Stomach (tissue), 9 donors: ENCODE measurements around the gene ZNF230. TPM values are rescaled to one million over a fixed set of nuclear protein-coding genes. Genes with fewer than 3 reads are reported as not detected.
A peak's percentile ranks its signal among the peaks of the same experiment; 100 is the strongest.

Source experiments
- DNase-seq, 2 donors: peaks; one replicate each; pipeline versions ENCODE4 v3.0.0 to v3.0.0-alpha.2; 2013 to 2019
- H3K27ac ChIP-seq, 5 donors: fragments of 200-600 bp in 4 of 5; sonication (generic) in 4 of 5; one replicate each; pipeline ENCODE4 v1.5.1; 2013 to 2019; ENCODE audit warnings: mild to moderate bottlenecking in 1 of 5, moderate library complexity in 1 of 5
- H3K27me3 ChIP-seq, 3 donors: fragments of 200-600 bp; sonication (generic); one replicate each; pipeline ENCODE4 v1.5.1; 2017 to 2019; ENCODE audit warnings: mixed run types in 1 of 3
- H3K36me3 ChIP-seq, 4 donors: fragments of 200-600 bp; sonication (generic); 1 replicate in 3 of 4; 2 replicates in 1 of 4; pipeline ENCODE4 v1.5.1; 2016 to 2019
- H3K4me1 ChIP-seq, 4 donors: fragments of 200-600 bp; sonication (generic); one replicate each; pipeline ENCODE4 v1.5.1; 2016 to 2019
- H3K4me3 ChIP-seq, 4 donors: fragments of 200-600 bp; sonication (generic) in 3 of 4; one replicate each; pipeline ENCODE4 v1.5.1; 2016 to 2019; ENCODE audit warnings: mild to moderate bottlenecking in 1 of 4
- H3K9me3 ChIP-seq, 4 donors: fragments of 200-600 bp; sonication (generic); one replicate each; pipeline ENCODE4 v1.5.1; 2016 to 2019
- CTCF ChIP-seq, 7 experiments: fragments of 450-650 bp in 4 of 7; fragments of 200-600 bp in 3 of 7; sonication (generic) in 3 of 7; IDR thresholded peaks; one replicate each; pipeline ENCODE4 v1.5.1; 2016 to 2019; ENCODE audit warnings: antibody characterized with exemption in 7 of 7, control low read depth in 2 of 7, mild to moderate bottlenecking in 1 of 7
- EP300 ChIP-seq: sonication (generic); formaldehyde crosslinking; IDR thresholded peaks from one replicate; pipeline ENCODE4 v1.6.1; 2017; ENCODE audit warnings: antibody characterized with exemption
- POLR2A ChIP-seq, 4 donors: fragments of 450-650 bp; IDR thresholded peaks; one replicate each; pipeline ENCODE4 v1.6.1; 2016; ENCODE audit warnings: antibody characterized with exemption in 4 of 4, control low read depth in 2 of 4, mild to moderate bottlenecking in 1 of 4, moderate library complexity in 1 of 4
- POLR2AphosphoS5 ChIP-seq, 3 donors: sonication (generic); formaldehyde crosslinking; IDR thresholded peaks; one replicate each; pipeline ENCODE4 v1.6.1; 2016; ENCODE audit warnings: antibody characterized with exemption in 3 of 3
- WGBS, 5 donors: extraction: QIAGEN DNeasy Blood & Tissue Kit in 3 of 5; methylation state at CpG; one replicate each; pipeline versions ENCODE4 v1.1.5 to v1.1.7; 2013 to 2018; 5-methylcytosine and 5-hydroxymethylcytosine counted together
- intact Hi-C: fragments of 100-400 bp; cut with DNase I; formaldehyde crosslinking; loops from one replicate; pipeline ENCODE4 v1.15.1; 2023; ENCODE audit warnings: low total_unique reads
- polyA plus RNA-seq, 3 donors: library from polyadenylated mRNA; stranded (reverse); fragments of 200-250 nt; gene quantifications; one replicate each; pipeline ENCODE4 v1.2.3, GENCODE V29; 2013
- total RNA-seq, 5 donors: library from RNA; depleted of rRNA; stranded (reverse); fragments of >200 nt; gene quantifications; one replicate each; pipeline versions ENCODE4 v1.1.0 to v1.2.3, GENCODE V29; 2014 to 2016
- donor health status: healthy with polysubstance abuse.
- donor health status: Bipolar disorder and iron deficiency.
- donor health status: healthy.

The ZNF230 gene
- total and polyA plus RNA-seq, 8 donors = 1.1 to 16.1 (median 2.1) TPM; not detected in 1

- no peak for DNase-seq
- intact Hi-C loops = no loop called here
- WGBS, 5 donors = 75 to 91% (median 84%) methylated on average over 1 of the region's 1 CpG
- Histone ChIP-seq H3K27me3 (no peaks in the 10 kb centered on the region), H3K4me1 (no peaks in the 10 kb centered on the region), H3K36me3 (peaks cover 49 to 63% (median 60%) of the 10 kb centered on the region in 4 donors), H3K9me3 (peaks cover 45 to 100% (median 87%) of the 10 kb centered on the region in 4 donors), H3K27ac (no peak overlapping the region), H3K4me3 (no peak overlapping the region)
- TF ChIP-seq POLR2AphosphoS5 (IDR thresholded peaks at IDR 0.05) (no peak), EP300 (no peak), CTCF (IDR thresholded peaks at IDR 0.05) (no peak), POLR2A (IDR thresholded peaks at IDR 0.05) (no peak)
These were observed 29.3 kb downstream of the ZNF230 start for GRCh38 chr19:44032001-44032610.

GRCh38 chr19:44042147-44042546 lies 39.4 kb downstream of the ZNF230 start:
- Histone ChIP-seq H3K27ac (no peak overlapping the region), H3K9me3 (peaks cover 0 to 71% (median 57%) of the 10 kb centered on the region in 4 donors), H3K4me3 (no peak overlapping the region), H3K27me3 (peaks cover 0 to 4% (median 0%) of the 10 kb centered on the region in 3 donors), H3K36me3 (no peaks in the 10 kb centered on the region), H3K4me1 (no peaks in the 10 kb centered on the region)
- WGBS, 5 donors = 74 to 89% (median 85%) methylated on average over 2 of the region's 2 CpGs
- no peak for TF ChIP-seq CTCF (IDR thresholded peaks at IDR 0.05)
- intact Hi-C loops = no loop called here
- no peak for DNase-seq

GRCh38 chr19:44050740-44051649 lies 48.2 kb downstream of the ZNF230 start:
- intact Hi-C loops = no loop called here

More at GRCh38 chr19:44050740-44051649, 48.2 kb downstream of the ZNF230 start:
- H3K27me3 ChIP-seq = peaks cover 0 to 29% (median 0%) of the 10 kb centered on the region in 3 donors
- peaks cover 4 to 16% (median 14%) of the 10 kb centered on the region in 4 donors for H3K36me3 ChIP-seq
- 9 to 19% (median 11%) methylated on average over 21 of the region's 21 CpGs for WGBS, 5 donors
- H3K9me3 ChIP-seq = peaks cover 0 to 23% (median 11%) of the 10 kb centered on the region in 4 donors
- peak overlapping the region; percentile 67 to 79 (median 69) for H3K4me3 ChIP-seq
- peak; percentile 28 to 79 for DNase-seq
- H3K4me1 ChIP-seq = peaks cover 7 to 23% (median 18%) of the 10 kb centered on the region in 4 donors
- no peak for TF ChIP-seq CTCF (IDR thresholded peaks at IDR 0.05)
- no peak for TF ChIP-seq EP300
- no peak for TF ChIP-seq POLR2A (IDR thresholded peaks at IDR 0.05)
- no peak for TF ChIP-seq POLR2AphosphoS5 (IDR thresholded peaks at IDR 0.05)
- H3K27ac ChIP-seq = peak overlapping the region; percentile 32 to 82 (median 78)
